Measurements from ENCODE around the gene PROX2.

- no peak for TF ChIP-seq POLR2AphosphoS5 (IDR thresholded peaks at IDR 0.05; ENCODE audit: low read depth, low read length)
- no peak for TF ChIP-seq POLR2A (IDR thresholded peaks at IDR 0.05; ENCODE audit: low read depth, low read length)
- TF ChIP-seq TAF1 (IDR thresholded peaks at IDR 0.05; ENCODE audit: low read depth, low read length) = no peak
- TF ChIP-seq PAX5 (IDR thresholded peaks at IDR 0.05; ENCODE audit: insufficient read depth, low read length, severe bottlenecking) = no peak
- no peak for TF ChIP-seq POU2F2 (IDR thresholded peaks at IDR 0.05; ENCODE audit: low read depth, low read length)
Measured at GRCh38 chr14:74868739-74869138, 7.2 kb downstream of the PROX2 start.

All from GM12891 (cell line).